Stimulated activated naive CD4-positive, alpha-beta T cell treated with Interleukin-2 at 50 U/mL for 16 hours (primary cell): ENCODE data around the gene C11orf24.
A peak's percentile ranks its signal among the peaks of the same experiment; 100 is the strongest.

Experiments used
- DNase-seq: peaks from one replicate; lab custom pipeline; 2025; lab: John Stamatoyannopoulos, UW

Gene C11orf24

DNA sequence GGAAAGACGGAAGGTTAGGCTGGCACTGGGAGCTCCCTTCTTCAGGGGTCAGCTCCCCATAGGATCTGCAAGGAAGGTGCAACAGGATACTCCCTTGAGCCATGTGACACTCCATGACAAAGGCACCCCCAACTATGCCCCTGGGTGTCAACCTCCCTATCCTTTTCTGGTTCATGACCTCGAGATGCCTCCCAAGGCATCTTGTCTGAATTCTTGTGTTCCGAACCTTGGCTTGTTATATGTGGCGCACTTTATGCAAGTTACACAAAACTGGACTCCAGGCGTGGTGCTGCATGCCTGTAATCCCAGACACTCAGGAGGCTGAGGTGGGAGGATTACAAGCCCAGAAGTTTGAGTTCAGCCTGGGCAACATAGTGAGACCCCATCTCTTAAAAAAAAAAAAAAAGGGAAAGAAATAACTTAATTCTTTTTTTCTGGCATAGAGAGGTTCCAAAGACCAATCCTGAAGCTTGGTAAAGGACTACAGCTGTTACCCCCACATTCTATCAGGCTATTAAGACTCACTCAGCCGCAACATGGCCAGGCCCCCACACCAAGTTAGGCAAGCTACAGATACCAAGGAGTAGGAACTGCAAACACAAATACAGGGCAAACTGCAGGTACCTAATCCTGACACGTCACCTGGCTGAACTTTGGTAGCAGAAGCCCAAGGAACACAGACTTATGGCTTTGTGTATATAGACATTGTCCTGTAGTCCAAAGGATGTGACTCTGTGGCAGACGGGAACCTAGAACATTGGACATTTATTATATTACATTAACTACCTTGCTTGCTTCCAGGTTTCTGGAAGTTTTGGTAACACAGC is 1.4 kb downstream of the C11orf24 start:
- no peak for DNase-seq

DNA sequence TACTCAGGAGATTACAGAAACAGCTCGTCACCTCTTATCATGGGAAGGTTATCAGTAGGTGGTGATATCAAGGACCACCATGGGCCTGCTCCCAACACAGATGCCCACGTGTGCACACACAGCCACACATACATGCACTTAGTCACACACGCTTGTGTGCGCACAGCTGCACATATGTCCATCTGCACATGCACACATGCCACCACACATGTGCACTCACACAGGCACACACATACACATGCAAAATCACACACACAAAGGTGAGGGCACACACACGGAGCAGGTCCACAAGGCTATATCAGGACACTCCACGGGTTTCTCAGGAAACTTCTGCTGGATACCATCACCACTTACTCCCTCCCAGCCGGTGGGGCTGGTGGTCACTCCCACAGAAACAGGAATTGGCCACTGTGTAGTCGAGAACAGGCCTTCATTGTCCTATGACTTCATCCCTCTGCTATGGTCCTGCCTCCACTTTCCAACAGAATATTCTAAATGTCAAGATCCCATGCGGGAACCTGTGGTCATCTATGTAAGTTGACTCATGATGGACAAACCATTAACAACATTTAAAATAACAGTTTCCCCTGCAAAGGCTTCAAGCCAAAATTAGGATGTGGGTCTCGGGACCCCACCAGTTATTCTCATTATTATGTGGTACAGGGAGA is 2.2 kb downstream of the C11orf24 start:
- no peak for DNase-seq

DNA sequence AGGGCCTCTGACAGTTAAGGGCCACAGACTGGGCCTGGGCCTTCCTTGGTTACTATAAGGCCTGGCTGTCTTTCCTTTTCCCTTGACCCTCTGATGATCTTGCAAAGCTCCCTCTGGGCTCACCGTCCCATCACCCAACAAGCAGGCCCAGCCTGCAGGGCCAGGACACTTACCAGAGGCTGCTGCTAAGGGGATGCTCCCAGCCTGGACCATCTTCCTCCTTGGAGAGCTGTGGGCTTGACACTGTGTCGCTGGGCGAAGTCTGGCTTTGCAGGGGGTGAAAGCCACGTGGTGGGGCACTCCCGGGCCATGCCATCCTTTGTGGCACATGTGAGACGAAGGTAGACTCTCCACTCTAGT is 3.9 kb downstream of the C11orf24 start:
- no peak for DNase-seq

DNA sequence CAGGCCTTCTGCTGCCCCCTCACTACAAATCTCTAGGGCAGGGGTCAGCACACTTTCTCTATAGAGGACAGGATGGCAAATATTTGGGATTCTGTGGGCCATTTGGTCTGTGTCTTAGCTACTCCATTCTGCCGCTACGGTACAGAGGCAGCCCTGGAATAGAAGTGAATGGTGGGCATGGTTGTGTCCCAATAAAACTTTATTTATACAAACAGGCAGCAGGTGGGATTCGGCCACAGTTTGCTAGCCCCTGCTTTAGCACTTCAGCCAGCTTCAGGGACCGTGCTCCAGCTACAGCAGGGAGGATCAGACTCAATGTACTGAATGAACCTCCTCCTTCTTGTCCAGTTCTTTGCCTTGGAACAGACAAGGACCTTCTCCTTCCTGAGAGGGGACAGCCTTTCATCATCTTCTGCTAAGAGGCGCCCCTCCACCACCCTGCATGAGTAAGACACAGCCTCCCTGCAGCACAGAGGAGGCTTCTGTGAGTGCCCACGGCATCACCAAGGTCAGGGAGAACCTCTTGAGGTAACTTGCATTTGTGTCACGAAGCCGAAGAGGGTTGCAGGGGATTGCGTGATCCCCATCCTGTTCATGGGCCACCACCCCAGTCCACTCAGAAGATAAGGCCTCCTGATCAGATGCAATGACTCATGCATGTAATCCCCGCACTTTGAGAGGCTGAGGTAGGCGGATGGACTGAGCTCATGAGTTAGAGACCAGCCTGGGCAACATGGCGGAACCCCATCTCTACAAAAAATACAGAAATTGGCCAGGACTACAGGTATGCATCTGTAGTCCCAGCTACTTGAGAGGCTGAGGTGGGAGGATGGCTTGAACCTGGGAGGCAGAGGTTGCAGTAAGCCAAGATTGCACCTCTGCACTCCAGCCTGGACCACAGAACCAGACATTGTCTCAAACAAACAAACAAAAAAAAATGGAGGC is 4.6 kb downstream of the C11orf24 start:
- DNase-seq = no peak

DNA sequence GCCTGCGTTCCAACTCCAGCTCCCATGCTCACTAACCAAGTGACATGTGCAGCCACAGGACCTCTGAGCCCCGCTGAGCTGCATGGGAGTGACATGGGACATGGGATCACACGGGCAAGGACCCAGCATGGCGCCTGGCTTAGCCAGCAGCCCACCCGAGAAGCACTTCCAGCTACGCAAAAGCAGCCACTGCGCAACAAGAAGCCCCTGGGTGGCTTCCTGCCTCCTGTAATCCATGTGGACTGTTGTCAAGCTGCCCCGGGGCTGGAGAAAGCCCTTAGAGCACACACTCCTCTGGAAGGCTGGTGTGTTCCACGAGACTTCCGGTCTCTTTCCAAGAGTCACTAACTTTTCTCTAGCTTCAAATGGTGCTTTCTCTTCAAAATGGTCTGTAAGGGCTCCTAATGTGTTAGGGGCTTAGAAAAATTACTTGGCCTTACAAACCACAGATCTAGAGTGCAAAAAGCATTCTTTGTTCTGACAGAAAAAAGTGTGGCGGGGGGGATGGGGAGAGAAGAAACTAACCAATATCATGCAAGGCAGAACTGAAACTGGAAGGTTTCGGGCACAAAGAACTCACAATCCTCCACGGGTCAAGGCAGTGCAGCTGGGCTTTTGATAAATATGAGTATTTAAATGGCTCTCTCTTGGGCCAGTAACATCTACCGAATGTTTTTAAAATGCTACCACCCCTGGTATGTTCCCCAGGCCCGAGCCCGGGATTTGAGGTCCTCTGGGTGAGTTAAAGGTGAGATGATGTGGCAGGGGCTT is 5.5 kb downstream of the C11orf24 start:
- no peak for DNase-seq

DNA sequence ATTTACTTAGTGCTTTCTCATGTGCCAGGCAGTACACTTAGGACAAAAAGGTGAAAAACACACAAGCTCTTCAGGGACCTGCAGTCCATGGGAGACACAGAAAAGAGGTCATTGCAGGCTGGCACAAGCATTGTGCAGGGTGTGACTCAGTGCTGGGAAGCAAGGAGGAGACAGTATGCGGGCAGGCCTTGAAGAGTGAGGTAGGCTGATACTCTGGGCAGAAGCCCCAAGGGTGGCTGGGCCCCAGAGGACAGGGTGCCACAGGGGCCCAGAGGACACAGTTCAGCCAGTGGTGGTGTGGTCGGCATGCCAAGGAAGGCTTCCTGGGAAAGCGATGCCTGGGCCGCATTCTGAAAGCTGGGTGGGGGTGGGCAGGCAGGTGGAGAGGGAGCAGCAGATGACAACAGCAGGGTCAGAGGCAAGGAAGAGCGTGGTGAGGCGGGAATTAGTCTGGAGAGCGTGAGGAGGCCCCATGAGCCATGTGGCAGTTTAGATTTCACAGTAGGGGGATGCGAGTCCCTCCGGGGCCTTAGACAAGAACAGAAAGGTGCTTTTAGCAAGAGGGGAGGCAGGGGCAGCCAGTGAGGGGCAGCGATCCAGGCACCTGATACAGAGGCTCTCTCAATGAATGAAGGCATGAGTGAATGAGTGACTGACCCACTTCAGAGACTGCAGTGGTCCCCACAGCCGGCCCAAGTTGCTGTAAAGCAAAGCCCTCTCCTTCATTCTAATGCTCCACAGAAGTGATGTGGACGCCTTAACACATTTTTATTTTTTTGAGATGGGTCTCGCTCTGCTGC is 6.8 kb downstream of the C11orf24 start:
- DNase-seq = no peak

DNA sequence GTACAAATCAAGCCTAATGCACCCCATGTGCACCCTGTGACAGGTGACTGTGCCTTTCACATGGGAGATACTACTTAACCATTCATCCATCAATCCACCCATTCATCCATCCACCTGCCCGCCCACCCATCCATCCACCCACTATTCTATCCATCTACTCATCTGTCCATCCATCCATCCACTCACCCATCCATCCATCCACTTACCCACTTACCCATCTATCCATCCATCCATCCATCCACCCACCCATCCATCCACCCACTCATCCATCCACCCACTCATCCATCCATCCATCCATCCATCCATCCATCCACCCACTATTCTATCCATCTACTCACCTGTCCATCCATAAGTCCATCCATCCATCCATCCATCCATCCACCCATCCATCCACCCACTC is 7.5 kb downstream of the C11orf24 start:
- DNase-seq = no peak

DNA sequence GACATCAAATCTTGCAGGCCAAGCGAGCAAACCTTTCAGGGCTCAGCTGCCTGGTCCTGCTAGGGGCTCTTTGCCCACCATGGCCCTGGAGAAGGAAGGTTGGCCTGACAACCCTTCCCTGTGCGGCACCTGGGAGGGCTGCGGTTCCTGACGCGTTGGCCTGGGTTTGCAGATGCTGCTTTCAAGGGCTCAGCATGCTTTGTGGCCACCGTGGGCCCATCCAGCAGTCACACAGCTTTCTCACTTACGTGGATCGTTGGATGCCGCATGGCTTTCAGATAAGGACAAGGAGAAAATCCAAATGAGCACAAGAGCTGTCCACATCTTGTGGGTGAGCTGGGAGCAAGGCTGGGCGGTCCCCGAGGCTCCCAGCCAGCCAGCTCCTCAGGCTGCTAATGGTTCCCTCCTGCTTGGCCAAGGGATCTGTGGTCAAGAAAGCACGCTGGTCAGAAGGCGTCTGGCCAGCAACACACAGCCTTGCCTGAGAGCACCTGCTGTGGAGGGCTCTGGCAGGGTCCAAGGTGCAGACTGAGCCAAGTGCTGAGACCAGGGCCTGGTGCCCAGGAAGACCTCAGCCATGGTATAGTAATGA is 8.2 kb downstream of the C11orf24 start:
- no peak for DNase-seq

DNA sequence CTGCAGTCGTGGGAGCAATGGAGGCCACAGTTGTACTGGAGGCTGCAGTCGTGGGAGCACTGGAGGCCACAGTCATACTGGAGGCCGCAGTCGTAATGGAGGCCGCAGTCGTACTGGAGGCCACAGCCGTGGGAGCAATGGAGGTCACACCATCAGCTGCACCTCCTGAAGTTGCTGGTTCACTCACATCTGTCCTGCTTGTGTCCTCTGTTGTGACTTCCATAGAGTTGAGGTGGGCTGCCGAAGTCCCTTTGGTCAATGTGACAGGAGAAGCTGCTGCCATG is 9.3 kb downstream of the C11orf24 start:
- DNase-seq = no peak

DNA sequence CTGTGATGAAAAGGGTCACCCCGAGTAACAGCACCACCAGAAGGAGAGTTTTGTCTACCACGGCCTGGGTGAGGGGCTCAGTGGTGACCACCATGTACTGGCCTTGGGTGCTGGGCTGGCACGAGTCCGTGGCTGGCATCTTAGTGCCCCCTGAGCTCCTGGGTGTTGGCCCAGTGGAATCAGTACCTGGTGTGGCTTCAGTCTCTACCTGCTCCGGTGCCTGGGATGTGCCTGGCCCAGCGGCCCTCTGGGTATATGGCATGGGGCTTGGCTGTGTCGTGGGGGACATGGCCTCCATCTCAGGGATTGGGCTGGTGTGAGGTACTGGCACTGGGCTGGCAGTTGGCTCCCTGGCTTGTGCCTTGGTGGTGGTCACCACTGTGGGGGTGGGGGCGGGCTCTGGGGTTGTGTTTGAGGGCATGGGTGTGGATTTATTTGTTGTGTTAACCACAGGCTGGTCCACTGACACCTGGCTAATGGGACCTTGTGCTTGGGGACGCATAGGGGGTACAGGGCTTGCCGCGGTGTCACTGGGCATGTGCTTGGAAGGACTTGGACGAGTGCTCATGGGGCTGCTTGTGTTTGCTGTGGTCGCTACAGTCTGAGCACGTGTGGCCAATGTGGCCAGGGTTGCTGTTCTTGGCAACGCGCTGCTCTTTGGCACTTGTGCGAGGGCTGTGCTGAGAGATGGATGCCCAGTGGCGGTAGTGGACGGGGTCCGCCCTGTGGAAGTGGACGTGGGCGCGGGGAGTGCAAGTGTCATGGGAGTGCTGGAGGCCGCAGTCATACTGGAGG is 9.8 kb downstream of the C11orf24 start:
- no peak for DNase-seq

DNA sequence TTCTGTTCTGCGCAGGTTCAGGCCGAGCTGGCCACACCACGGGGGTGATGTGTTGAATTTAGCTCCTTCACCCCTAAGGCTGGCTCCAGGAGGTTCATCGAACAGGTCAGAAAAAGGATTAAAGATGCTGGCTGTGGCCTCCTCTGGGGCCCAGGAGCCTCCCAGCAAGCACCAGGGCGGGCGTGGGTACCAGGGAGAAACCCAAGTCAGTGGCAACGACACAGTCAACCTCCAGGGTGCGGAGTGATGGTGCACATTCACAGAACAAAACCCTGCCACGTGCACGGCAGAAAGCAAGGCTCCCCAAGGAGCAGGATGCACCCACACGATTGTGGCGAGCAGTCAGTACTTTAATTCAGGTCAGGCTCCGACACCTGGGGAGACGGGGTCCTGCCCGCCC is 10.8 kb downstream of the C11orf24 start:
- DNase-seq = no peak

DNA sequence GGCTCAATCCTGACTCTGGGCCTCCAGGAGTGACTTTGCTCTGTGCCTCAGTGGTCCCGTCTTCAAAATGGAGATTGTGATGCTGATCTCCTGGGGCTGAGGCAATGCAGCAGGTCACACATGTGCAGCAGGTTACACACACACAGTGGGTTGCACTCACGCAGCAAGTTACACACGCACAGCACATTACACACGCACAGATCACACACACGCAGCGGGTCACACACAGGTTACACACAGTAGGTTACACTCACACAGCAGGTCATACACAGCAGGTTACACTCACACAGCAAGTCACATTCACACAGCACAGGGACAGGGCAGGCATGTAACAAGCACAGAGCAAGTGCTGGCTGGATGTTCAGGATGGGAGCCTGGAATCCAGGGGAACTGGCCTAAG is 11.3 kb downstream of the C11orf24 start:
- DNase-seq = no peak

DNA sequence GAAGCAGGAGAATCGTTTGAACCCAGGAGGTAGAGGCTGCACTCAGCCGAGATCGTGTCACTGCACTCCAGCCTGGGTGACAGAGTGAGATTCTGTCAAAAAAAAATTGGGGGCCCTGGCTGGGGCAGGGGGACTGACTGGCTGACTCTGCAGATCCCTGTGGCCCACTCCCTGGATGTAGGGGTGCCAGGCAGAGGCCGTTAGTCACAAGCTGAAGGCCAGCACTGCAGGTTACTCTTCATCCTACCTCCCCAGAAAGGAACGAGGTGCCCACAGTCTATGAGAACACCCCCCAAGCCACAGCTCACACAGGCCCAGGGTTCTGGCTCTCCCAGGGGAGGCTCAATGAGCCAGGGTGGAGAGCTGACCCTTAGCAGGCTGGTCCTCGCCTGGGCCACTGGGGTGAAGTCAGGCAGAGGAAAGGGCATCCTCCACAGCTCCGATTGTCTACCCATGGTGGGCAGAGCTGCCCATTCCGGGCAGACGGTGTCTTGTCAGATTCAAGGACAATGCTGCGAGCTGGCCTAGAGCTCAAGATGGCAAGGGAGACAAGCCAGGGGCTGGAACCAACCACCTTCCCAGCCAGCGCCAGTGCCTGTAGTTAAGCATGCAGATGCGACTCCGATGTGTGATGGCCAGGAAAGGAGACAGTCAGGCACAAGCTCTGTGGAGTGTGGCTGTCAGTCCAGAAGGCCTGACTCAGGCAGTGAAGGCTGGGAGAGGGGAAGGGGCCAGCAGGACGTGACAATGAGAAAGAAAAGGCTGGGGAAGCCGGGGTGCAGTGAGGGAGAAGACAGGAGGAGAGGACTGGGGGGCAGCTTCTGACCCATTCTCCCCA is 12.4 kb downstream of the C11orf24 start:
- DNase-seq = no peak

DNA sequence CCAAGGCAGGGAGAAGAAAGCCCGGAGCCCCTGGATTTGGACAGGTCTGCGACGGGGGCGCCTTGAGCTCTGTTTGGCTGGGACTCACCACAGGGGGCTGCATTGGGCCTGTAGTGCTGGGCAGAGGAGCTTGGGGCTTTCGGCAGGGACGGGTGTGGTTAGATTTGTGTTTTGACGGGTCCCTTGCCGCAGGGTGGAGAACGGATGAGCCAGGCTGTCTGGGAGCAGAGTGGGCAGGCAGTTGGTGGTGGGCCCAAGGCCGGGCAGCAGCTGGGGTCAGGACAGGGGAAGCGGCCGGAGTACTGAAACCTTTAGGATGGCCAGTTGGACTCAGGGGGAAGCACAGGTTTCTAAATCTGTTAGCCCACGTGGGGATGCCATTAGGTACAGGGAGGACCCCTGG is 13.4 kb downstream of the C11orf24 start:
- no peak for DNase-seq

DNA sequence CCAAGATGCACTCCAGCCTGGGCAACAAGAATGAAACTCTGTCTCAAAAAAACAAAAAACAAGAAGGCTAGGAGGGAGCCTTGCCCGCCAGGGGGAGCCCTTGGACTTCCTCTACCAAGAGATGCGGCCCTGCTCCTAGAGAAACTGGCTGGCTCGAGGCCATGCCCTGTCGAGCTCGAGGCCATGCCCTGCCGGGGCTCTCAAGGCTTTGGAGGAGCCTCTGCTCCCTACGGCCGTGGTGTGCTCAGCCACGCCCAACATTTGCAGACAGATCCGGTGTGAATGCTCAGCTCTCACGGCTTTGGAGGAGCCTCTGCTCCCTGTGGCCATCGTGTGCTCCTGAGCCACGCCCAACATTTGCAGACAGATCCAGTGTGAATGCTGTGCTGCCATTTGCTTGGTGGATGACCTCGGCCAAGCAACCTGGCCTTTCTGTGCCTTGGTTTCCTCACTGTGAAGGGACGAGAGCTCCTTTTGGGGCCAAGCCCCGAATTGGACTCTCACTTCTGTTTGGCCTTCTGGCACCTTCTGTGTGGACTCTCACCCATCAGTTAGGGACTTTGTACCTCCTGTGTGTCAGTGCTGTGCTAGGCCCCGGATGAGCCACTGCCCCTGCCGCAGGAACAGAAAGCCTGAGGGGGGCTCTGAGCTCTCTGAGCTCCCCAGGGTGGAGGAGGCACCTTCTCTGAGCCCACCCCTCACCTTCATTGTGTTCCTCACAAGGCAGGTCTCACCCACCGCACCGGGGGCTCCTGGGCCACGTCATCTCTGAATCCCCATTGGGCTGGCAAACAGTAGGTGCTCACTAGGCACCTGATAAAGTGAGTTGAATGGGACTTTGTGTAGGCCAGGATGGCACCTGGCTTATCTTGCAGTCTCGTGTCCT is 14.1 kb downstream of the C11orf24 start:
- DNase-seq = peak; percentile 88

DNA sequence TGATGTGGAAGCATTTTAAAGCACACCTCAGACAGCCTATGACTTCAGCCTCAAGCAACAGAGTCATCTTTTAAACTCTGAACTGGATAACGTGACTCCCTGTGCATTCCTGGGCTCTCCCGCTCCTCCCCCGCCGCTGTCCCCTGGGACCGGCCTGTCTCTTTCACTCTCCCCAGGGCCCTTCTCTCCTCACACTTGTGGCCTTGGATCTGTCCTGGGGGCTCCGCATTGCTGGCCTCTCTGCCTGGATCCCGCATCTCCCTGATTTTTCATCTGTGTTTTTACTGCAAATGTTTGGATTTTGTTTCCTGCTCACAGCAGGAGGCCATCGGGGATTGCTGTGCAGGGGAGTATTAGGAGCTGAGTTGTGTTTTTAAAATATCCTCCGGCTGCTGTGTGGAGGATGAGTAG is 15.4 kb downstream of the C11orf24 start:
- no peak for DNase-seq

DNA sequence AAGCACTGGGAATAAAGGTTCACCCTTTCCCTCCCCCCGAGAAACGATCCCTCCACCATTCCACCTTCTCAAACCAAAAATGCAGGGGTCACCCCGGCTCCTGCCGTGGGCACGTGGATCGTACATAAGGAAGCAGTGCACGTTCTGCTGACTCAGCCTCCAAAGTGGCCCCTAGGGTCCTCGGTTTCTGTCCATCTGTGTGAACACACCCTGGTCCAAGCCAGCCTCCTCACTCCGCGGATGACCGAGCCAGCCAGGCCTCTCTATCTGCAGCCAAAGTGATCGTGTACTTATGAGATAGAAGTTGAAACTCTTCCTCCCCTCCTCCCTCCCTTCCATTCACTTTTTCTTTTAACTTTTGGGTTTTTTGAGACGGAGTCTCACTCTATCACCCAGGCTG is 16.2 kb downstream of the C11orf24 start:
- no peak for DNase-seq

DNA sequence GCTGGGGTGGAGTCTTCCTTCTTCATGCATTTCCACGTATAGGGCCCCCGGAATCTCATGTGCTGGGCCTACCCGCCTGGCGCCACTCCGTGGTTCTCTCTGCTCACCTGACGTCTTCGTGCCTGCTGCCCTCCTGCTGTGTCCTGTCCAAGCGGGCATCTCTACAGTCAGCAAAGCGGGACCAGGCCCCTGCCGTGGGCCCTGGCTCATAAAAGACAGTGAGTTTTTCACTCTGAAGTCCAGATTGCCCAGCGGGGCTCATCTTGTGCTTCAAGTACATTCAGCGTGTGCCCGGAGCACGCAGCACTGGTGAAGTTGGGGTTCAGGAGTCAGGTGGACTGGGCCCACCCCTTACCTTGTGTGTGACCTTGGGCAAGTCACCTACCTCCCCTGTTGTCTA is 17.4 kb downstream of the C11orf24 start:
- no peak for DNase-seq
